ENCODE data around the gene TRAT1.
A peak's percentile ranks its signal among the peaks of the same experiment; 100 is the strongest.
"Not testable (repeated sequence)": the region's sequence is repeated elsewhere in the genome, so short reads cannot be mapped to it uniquely, and the experiment has no call there.

The TRAT1 gene

GRCh38 chr3:108822123-108822897, at the start of gene TRAT1:
Gene TRAT1 (plus strand): TSS chr3:108822786. CDS start chr3:108822928, 142 bp downstream.
- DNase-seq (ENCODE audit: low spot score), result peak; percentile 34

DNA sequence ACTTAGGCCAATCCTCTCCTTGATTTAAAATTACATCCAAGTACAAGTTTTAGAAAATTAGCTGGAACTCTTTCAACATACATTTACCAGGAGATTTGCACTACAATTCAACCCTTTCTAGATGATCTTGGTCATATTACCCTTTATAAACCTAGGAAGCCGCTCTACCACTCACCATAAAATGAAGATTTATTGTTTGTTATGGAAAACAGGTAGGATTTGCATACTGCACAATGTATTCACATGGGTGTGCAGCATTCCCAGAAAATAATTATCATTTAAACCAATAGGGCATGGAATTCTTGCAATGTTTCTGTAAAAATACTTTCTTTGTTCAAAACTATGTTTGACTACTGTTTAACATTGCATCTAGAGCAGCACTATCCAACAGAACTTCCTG, 46.9 kb upstream of the TRAT1 start:
- DNase-seq (ENCODE audit: low spot score), result no peak

DNA sequence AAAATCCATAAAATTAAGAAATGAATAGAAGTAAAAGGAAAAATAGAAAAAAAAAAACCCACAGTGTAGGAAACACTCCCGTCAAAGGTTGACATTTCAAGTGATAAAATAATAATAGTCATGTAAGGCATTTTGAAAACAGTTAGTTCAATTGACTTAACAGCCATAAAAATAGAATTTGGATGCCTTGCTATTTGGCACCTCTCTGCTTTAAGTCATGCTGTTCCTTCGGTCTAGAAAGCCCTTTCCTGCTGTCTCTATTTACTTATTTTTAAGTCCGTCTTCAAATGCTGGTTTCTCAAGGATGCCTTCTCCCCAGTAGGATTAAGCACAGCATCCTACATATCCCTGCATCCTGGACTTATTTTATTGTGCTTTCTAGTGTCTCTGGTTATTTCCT, 43.1 kb upstream of the TRAT1 start:
- no peak for DNase-seq (ENCODE audit: low spot score)

GRCh38 chr3:108780235-108780634, 42.4 kb upstream of the TRAT1 start:
- DNase-seq (ENCODE audit: low spot score), result peak; percentile 40

GRCh38 chr3:108791473-108791872, 31.1 kb upstream of the TRAT1 start:
- no peak for DNase-seq (ENCODE audit: low spot score)

GRCh38 chr3:108804437-108804836, 18.1 kb upstream of the TRAT1 start:
- DNase-seq (ENCODE audit: low spot score), result no peak

GRCh38 chr3:108804966-108805365, 17.6 kb upstream of the TRAT1 start:
- DNase-seq (ENCODE audit: low spot score), result no peak

DNA sequence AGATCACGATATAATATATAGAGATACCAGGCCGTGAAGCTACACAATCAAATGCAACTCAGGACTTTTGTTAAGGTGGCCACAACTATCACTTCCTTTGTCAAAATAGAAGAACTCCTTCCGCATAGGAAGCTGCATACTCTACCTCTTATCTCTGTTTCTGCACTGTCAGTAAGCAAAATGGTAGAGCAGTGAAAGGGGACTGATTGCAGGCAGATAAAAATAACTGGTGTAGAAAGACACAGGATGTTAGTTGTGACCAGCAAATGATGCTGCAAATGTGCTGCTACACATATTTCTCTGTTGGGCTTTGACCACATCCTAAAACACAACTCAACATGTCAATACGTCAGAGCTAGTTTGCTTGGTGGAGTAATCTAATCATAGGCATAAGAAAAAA, 16.3 kb upstream of the TRAT1 start:
- DNase-seq (ENCODE audit: low spot score), result peak; percentile 71

DNA sequence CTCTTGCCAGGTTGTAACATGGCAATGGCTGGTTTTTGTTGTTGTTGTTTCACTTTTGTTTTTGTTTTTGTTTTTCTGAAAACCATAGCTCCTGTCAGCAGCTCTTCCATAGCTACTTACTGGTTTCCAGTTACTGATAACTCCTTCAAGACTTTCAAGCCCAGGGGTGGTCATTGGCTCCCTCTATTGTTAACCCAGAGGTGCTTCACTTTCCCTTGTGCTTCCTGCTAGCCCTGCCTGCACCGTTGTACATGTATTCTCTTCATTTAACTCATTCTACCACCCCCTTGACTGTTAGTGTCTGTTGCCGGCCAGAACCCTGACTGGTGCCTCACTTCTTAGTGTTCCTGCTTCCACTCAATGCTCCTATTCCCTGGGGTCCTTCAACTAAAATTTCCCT, 4.2 kb upstream of the TRAT1 start:
- DNase-seq (ENCODE audit: low spot score), result peak; percentile 79

DNA sequence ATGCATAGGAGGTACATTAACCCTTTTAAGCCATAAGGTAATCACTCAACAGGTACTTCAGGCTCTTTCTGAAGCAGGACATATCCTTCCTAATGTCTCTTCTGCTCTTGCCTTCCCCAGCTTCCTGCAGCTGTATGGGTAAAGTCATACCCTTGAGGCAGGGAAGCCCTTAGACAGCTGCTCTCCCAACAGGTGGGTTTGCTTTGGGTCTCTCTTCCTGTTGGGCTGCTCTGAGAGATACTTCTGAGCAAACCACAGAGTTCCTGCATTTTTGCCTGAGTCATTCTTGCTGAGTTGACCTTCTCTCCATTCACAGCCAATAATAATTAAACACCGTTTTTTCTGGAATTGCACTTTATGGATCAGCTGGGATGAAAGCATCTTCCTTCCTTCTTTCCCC, 2.0 kb upstream of the TRAT1 start:
- DNase-seq (ENCODE audit: low spot score), result peak; percentile 29

- no peak for DNase-seq (ENCODE audit: low spot score)
These were observed 641 bp downstream of the TRAT1 start for GRCh38 chr3:108823227-108823626.

- not testable (repeated sequence) for DNase-seq (ENCODE audit: low spot score)
These were observed 1.2 kb downstream of the TRAT1 start for GRCh38 chr3:108823803-108824202.

GRCh38 chr3:108826309-108827187, 4.0 kb downstream of the TRAT1 start:
- no peak for DNase-seq (ENCODE audit: low spot score)

- DNase-seq (ENCODE audit: low spot score), result no peak
These were observed 7.8 kb downstream of the TRAT1 start for GRCh38 chr3:108830381-108830780.

DNA sequence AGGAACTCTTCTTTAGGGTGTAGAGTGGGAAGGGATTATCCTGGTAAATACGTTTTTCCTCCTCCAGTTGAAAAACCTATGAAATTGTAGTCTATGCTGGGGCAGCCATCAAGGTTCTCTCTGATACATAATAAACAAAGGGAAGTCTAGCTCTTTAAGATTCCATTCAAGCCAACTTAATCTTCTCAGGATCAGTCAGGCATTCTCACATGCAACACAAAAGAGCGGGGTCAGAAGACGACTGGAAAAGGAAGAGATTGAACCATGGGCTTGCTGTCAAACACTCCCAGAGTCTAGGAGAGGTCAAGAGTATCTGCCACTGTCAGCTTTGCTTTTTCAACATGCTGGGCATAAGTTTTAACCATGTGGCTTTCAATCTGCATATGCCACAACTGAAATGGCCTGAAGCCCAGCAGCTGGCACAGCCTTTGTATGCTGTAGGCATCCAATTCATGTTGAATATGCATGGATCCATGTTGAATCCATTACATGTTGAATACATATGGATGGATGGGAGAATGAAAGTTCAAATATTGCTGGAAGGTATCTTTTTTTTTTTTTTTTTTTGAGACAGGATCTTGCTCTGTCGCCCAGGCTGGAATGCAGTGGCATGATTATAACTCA, 8.5 kb downstream of the TRAT1 start:
- DNase-seq (ENCODE audit: low spot score), result no peak

GRCh38 chr3:108833611-108834010, 11.0 kb downstream of the TRAT1 start:
- DNase-seq (ENCODE audit: low spot score), result no peak

DNA sequence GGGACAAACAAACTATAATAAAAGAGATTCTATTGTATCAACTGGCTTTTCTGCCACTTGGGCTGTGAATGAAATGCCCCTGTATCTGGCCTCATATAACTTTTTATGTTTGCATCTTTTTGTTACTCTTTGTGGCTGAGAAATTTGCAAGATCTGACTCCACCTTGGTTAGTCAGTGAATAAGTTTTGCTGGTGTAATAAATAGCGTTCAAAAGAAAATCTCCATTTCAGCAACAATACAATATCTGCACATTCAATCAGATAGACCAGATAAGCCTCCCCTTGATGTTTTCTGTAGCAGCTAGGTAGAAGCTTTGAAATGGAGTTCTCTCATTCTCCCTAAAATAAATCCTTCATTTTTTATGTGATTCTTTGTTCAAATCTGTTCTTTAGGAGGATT, 12.0 kb downstream of the TRAT1 start:
- DNase-seq (ENCODE audit: low spot score), result peak; percentile 39

- peak; percentile 72 for DNase-seq (ENCODE audit: low spot score)
These were observed 12.5 kb downstream of the TRAT1 start for GRCh38 chr3:108835101-108835500.

- peak; percentile 52 for DNase-seq (ENCODE audit: low spot score)
These were observed 15.8 kb downstream of the TRAT1 start for GRCh38 chr3:108838436-108838835.

DNA sequence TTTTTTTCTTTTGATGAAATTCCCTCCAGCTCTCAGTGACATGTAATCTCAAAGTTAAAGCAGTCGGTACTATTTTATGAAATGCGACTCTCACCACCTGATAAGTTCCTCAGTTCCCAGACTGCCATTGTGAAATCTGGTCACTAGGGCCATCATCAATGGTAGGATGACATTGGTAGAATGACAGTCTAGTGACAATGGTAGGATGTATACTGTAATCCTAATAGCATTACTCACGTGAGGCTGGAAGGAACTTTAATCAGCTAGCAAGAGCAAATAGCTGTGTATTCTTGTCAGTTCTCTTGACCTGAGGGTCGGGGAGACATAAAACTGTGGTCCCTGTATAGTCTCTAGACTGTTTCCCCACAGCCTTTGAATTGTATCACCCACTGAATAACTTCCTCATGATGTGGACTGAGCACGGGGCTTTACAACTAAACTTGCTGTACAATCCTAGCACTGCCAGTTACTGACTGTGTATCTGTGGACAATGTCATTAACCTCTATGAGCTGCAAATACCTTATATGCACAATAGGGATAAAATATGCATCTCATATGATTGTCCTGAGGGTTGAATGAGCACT, 23.2 kb downstream of the TRAT1 start:
- no peak for DNase-seq (ENCODE audit: low spot score)

GRCh38 chr3:108847187-108847586, 24.6 kb downstream of the TRAT1 start:
- DNase-seq (ENCODE audit: low spot score), result no peak

GRCh38 chr3:108849075-108849474, 26.5 kb downstream of the TRAT1 start:
- no peak for DNase-seq (ENCODE audit: low spot score)

Measured in CD4-positive, alpha-beta T cell treated with Interleukin-6 at 100 ng/mL for 8 hours (primary cell).